GM18867 (cell line): Measurements from ENCODE around the gene OR10X1.

Experiments
- ATAC-seq: cut with Tn5 transposase; IDR thresholded peaks from one replicate; pipeline ENCODE4 v1.9.1; 2021; ENCODE audit warnings: mild to moderate bottlenecking, moderate library complexity; ENCODE audit not compliant: unreplicated experiment

The OR10X1 gene, protein sequence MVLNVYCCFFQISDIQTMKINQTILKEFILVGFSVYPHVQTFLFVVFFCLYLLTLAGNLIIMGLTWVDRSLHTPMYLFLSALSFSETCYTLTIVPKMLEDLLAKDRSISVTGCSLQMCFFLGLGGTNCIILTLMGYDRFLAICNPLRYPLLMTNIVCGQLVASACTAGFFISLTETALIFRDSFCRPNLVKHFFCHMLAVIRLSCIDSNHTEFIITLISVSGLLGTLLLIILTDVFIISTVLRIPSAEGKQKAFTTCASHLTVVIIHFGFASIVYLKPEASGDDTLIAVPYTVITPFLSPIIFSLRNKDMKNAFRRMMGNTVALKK

DNA sequence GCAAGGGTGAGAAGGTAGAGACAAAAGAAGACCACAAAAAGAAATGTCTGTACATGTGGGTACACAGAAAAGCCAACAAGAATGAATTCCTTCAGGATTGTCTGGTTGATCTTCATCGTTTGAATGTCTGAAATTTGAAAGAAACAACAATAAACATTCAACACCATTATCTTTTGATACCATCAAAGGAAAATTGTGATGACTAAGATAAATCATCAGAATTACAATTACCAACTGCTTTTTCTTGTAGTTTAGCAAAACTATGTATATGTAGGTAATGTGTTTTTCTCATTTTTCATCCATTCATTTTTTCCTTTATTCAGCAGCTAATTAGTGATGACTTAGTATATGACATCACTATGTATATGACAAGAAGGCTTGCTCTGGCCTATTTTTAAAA is at the start of gene OR10X1:
OR10X1 (minus strand) TSS at position 167 of the 400 bp plus-strand sequence; CDS start at position 167, 0 bp downstream.
- no peak for ATAC-seq

DNA sequence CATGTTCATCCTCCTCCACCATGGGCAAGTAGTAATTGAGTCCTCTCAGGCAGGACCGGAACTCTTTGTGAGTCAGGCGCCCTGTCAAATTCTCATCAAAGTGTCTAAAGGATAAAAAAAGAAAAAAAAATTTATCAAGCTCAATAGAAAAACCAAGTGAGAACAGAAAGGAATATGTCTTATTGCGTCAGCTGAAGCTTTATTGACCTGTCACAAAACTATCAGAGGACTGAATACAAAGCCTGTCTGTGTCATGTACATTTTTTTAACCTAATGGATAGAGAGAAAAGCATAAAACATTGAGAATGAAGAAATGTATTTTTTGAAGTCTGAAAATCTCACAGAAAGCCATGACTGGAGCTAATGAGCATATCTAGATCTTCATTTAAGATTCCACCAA is 34.1 kb upstream of the OR10X1 start:
- no peak for ATAC-seq

DNA sequence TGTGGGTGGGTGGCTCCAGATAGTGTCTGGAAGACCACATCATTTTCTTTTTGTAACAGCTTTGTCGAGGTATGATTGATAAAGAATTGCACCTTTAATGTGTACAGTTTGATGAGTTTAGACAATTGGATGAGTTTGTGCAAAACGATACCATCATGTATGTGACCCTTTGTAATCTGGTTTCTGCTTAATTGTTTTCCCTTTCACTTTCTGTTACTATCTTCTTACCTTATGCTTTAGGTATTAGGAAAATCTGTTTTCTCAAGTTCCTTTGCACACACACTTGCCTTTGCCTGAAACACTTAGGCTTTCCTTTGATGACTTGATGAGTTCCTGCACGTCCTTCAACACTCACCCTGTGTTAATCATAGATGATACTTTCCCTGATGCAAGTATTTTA is 32.2 kb upstream of the OR10X1 start:
- peak; percentile 88 for ATAC-seq

DNA sequence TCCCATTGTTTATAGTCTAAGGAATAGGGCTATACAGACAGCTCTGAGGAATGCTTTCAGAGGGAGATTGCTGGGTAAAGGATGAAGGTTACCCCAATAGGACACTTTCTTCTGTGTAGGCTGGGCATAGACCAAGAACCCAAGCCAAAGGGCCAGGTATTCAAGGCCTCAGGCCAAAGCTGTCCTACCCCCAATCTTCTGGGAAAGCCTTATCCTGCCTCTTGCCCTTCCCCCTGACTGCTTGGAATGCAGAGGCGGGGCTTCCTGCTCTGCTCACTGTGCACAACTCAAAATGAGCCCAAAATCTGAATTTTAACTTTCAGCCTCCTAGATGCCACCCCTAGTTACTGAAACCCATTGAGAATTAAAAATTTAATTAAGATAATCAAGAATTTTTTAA is 27.6 kb upstream of the OR10X1 start:
- no peak for ATAC-seq

DNA sequence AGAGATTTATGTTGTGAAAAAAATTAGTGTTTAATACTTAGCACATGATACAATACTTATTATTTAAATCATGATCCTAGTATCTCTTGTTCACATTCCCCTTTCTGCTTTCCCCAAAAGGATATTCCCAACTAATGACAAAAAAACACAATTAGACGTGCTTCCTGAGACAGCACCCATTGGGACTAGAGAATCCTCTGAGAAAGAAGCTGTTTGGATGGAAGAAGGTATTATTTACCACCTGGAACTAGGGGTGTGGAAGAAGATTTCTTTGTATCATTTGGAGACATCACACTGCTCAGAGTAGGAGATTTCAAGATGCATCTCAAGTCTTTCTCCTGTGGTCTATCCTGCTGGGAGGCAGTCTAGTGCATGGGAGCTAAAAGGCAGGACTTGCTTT is 25.3 kb upstream of the OR10X1 start, which contains the start of gene OR10Z1:
OR10Z1 (plus strand) TSS at position 301 of the 400 bp plus-strand sequence. CDS start 1,171 bp downstream, outside the sequence.
- ATAC-seq, result no peak

DNA sequence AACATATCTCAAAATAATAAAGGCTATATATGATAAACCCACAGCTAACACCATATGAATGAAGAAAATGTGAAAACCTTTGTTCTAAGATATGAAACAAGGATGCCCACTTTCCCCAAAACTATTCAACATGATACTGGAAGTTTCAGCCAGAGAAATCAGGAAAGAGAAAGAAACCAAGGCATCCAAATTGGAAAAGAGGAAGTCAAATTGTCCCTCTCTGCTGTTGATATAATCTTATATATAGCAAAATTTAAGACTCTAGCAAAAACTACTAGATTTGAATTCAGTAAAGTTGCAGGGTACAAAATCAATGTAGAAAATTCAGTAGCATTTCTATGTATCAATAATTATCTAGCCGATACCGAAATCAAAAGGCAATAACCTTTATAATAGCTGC is 21.0 kb upstream of the OR10X1 start:
- no peak for ATAC-seq

DNA sequence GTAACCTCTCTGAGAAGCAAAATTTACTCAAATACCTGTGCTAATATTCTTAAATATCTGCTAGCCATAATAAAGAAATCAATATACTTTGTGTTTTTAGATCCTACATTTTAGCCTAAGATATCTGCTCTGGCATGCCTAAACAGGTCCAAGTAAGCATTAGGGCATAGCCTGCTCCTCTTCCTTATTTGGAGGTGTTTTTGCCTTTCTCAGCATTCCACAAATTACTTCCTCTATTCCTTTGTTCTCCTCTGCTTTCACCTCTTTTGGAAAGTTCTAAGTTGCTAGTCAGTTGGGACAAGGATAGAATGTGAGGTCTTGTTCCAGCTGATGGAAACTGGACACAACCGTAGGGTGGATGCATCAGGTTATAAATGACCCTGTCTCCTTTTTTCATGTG is 7.2 kb upstream of the OR10X1 start:
- no peak for ATAC-seq

DNA sequence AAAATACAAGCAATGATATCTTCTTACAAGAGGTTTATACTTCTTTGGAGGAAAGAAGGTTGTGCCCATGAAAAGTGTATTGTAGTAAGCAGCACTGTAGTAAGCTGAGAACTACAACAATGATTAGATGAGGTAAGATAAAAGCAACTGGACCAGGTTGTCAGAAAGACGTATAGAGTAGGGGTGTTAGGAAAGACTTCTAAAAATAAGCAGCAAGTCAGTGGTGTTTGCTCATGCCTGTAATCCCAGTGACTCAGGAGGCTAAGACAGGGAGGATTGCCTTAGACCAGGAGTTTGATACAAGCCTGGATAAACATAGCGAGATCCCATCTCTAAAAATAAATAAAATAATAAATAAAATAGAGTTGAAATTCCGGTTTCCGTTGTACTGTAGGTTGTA is 4.3 kb upstream of the OR10X1 start:
- ATAC-seq, result no peak

DNA sequence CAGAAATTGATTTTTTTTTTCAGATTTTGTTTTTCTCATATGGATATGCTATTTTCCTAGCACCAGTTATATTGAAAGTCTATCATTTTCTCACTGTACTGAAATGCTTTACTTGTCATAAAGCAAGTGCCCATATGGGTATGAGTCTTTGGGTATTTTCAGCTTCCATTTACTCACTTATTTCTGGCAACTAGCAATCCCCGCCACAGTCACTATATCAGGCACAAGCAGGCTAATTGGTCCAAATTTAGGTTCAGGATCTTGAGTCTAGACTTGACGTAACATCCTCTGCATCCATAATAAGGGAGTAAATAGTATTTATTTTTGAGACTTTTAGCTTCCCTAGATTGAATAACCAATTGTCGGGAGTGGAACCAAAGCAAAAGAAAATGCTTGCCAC is 2.1 kb downstream of the OR10X1 start:
- ATAC-seq, result no peak

DNA sequence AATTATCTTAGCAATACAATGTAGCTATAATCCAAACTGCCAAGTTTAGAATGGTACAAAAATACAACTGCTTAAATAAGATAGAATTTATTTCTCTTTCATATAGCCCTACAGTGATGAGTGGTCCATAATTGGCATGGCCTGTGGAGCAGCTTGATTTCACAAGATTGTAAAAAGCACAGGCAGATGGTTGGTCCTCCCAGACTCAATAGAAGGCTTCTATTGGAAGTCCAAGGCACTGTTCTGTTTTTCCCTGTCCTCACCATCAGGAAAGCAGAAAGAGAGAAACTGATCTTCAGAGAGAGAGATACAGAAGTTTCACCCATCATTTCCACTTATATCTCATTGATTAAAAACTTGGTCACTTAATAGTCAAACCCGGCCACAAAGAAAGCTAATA is 7.5 kb downstream of the OR10X1 start:
- ATAC-seq, result no peak

DNA sequence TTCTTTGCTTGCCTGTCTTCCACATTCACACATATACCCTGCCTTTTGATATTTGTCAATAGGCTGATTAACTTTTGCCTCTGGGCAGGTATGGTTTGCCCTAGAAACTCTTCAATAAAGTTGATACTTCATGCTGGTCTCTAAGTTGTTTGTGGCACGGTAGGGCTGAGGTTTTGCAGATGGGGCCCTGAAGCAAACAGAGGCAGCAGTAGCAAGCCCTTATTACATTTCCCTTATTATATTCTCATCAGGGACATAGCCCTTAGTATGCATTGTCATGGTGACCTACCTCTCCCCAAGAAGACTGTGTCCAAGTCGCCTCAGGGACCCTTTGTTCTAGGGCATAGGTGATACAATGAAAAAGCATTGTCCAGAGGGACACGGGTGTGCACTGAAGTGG is 9.2 kb downstream of the OR10X1 start, which contains the start of gene OR6P1:
OR6P1 (minus strand) TSS at position 101 of the 400 bp plus-strand sequence. CDS start 6,976 bp downstream, outside the sequence.
- ATAC-seq, result no peak

DNA sequence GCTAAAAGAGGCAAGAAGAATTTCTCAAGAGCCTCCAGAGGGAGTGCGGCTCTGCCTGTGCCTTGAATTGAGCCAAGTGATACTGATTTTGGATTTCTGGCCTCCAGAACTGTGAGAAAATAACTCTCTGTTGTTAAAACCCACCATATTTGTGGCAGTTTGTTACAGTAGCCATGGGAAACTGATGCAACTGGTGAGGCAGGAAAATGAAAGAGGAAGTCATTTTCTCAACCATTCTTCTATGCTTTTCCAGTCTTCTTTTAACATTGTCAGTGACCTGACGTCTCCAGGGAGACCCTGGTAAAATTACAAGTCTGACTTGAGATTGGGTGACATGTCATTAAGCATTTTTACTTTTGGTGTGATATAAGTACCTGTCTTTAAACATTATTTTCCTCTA is 15.1 kb downstream of the OR10X1 start:
- no peak for ATAC-seq

DNA sequence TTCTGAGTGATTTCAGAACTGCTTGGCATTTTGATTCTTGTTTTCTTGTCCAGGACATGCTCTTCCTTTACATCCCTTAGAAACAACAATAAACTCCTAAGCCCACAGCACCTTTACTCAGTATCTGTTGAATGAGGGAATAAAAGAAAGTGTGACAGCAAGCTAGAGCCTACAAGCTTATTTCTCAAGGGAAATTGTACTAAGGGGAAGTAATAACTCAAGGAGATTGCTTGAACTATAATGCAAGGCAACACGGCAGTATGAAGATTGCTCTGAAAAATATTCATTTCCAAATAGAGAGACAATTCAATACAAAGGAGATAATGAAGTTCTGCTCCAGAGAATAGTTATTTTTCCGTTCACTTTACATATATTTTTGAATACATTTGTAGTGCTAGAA is 15.8 kb downstream of the OR10X1 start:
- ATAC-seq, result no peak

DNA sequence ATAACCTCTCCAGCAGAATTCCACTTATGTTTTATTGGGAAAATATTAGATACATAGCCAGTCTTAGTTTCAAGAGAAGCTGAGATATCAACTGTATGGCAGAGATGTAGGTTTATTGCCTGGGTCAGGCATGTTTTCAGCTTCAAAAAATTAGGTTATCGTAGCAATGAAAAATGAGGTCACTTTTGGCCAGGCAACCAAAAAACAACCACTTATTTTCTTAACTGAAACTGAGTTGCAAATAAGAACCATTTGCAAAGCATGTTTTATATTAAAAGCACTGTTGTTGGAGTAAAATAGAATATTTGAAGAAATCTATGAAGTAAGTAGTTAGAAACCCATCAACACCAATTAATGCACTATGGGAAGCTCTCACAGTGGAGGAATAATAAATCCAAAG is 20.0 kb downstream of the OR10X1 start:
- ATAC-seq, result no peak

DNA sequence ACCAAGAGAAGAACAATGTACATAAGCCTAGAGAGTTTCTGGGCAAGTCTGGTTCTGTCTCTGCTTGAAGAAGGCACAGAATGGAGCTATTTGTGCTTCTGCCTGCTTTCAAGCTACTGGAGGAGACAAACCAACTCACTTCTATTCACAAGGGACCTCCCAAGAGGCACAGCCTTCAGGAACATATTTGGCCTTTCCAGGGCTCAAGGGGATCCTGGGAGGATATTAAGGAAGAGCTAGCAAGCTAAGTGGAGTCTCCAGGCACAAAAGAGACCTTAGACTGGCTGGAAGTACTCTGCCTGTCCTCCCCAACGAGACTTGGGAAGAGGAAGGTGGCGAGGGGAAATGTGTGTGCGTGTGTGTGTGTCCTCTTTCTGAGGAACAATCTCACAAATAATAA is 25.3 kb downstream of the OR10X1 start, which contains the start of gene OR6Y1:
OR6Y1 (minus strand) TSS at position 54 of the 400 bp plus-strand sequence. CDS start 6,300 bp downstream, outside the sequence.
- ATAC-seq, result no peak

DNA sequence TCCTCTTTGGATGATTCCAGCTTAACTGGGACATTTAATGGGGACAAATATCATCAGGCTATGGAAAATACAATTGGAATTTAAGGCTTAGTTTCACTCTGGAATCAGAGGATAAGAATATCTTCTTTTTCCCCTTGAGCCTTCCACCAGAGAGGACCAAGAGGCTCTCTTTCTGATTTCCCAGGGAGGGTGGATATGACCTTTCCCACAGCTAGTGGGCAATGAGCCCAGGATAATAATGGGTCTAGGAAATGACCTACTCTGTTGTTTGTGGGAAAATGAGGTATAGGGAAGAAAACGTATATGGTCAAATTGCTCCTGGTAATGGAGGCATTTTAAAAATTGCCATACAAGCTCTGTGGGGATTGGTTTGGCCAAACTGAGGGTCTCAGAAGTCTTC is 27.4 kb downstream of the OR10X1 start:
- ATAC-seq, result no peak

DNA sequence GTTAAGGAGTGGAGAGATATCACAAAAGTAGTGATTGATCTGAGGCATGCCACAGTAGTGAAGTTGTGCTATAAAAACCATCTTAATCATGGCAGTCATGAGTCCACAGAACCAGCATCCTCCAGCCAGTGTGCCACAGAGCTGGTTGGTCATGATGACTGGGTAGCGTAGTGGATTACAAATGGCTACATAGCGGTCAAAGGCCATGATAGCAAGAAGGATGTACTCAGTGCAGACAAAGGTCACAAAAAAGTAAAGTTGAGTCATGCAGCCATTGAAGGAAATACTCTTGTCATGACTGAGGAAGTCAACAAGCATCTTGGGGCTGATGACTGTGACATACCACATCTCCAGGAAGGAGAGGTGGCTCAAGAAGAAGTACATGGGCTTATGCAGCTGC is 32.2 kb downstream of the OR10X1 start:
- ATAC-seq, result no peak

DNA sequence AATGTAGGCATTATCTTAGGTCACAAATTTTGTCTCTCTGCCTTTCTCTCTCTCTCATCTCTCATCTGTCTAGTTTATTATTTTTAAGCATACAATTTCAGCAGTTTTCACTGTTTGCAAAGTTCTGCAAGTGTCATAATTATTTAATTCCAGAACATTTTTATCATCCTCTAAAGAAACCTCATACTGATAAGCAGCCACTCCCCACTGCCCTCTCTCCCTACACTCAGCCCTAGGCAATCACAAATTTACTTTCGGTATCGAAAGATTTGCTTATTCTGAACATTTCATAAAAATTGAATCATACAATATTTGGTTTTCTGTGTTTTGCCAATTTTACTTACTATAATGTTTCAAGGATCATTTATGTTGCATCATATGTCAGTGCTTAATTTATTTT is 42.1 kb downstream of the OR10X1 start:
- ATAC-seq, result no peak

DNA sequence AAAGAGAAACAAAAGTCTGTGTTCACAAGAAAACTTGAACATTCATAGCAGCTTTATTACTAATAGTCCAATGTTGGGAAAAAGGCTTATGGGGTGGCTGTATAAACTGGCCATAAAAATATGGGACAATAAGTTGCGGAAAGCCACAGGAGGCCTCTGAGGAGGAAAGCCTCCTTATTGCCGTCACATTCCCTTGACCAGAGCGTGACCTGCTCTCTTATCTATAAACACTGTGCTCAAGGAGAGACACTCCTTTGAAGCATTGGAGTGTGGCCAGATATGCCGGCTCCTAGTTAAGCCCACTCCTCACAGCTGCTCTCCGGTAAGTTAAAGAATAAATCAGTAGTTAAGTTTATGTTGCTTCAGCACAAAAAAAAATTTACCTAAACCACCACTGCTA is 45.2 kb downstream of the OR10X1 start:
- no peak for ATAC-seq
